HEK293T (cell line): Measurements from ENCODE around the gene RBBP8NL.
A peak's percentile ranks its signal among the peaks of the same experiment; 100 is the strongest.

Experiments
- CTCF ChIA-PET: fragments of 350-600 bp; formaldehyde crosslinking; extraction: SDS; loops from one replicate; lab custom pipeline; 2021; ENCODE audit warnings: antibody characterized with exemption, inconsistent platforms; lab: Yijun Ruan, JAX
- POLR2A ChIA-PET: fragments of 350-600 bp; formaldehyde crosslinking; extraction: SDS; loops from one replicate; lab custom pipeline; 2020; ENCODE audit warnings: antibody characterized with exemption, inconsistent platforms; lab: Yijun Ruan, JAX
- DNase-seq: peaks from one replicate; pipeline ENCODE4 v3.0.0; 2012; ENCODE audit warnings: mixed read lengths; ENCODE audit errors: extremely low spot score
- ARNT ChIP-seq: fragments of 450-650 bp; IDR thresholded peaks from 2 replicates; pipeline ENCODE4 v1.6.1; 2017; ENCODE audit warnings: mild to moderate bottlenecking
- BHLHE40 ChIP-seq: fragments of 450-650 bp; IDR thresholded peaks from 2 replicates; pipeline ENCODE4 v1.6.1; 2016; ENCODE audit warnings: mild to moderate bottlenecking, moderate library complexity, borderline replicate concordance
- CTBP1 ChIP-seq: fragments of 450-650 bp; IDR thresholded peaks from 2 replicates; pipeline ENCODE4 v1.6.1; 2016; ENCODE audit warnings: borderline replicate concordance
- ELF4 ChIP-seq: fragments of 450-650 bp; IDR thresholded peaks from 2 replicates; pipeline ENCODE4 v1.6.1; 2017; ENCODE audit warnings: antibody characterized with exemption
- FOXA1 ChIP-seq: fragments of 450-650 bp; IDR thresholded peaks from 2 replicates; pipeline ENCODE4 v1.6.1; 2016; ENCODE audit warnings: mild to moderate bottlenecking
- FOXK2 ChIP-seq: fragments of 450-650 bp; IDR thresholded peaks from 2 replicates; pipeline ENCODE4 v1.6.1; 2016; ENCODE audit warnings: mild to moderate bottlenecking
- FOXM1 ChIP-seq: fragments of 450-650 bp; IDR thresholded peaks from 2 replicates; pipeline ENCODE4 v1.6.1; 2017; ENCODE audit warnings: mild to moderate bottlenecking, borderline replicate concordance
- HDGF ChIP-seq: fragments of 450-650 bp; IDR thresholded peaks from 2 replicates; pipeline ENCODE4 v1.6.1; 2017; ENCODE audit warnings: antibody characterized with exemption, borderline replicate concordance
- L3MBTL2 ChIP-seq: fragments of 450-650 bp; conservative IDR thresholded peaks from 2 replicates; pipeline ENCODE4 v1.6.1; 2016; ENCODE audit warnings: mild to moderate bottlenecking
- LEF1 ChIP-seq: fragments of 450-650 bp; IDR thresholded peaks from 2 replicates; pipeline ENCODE4 v1.6.1; 2017; ENCODE audit warnings: mild to moderate bottlenecking, borderline replicate concordance
- NFRKB ChIP-seq: fragments of 450-650 bp; IDR thresholded peaks from 2 replicates; pipeline ENCODE4 v1.6.1; 2016; ENCODE audit warnings: mild to moderate bottlenecking, moderate library complexity
- PKNOX1 ChIP-seq: fragments of 450-650 bp; IDR thresholded peaks from 2 replicates; pipeline ENCODE4 v1.6.1; 2016
- SP1 ChIP-seq: fragments of 450-650 bp; IDR thresholded peaks from 2 replicates; pipeline ENCODE4 v1.6.1; 2017
- SUZ12 ChIP-seq: fragments of 450-650 bp; IDR thresholded peaks from 2 replicates; pipeline ENCODE4 v1.6.1; 2016; ENCODE audit warnings: mild to moderate bottlenecking
- TARDBP ChIP-seq: fragments of 450-650 bp; IDR thresholded peaks from 2 replicates; pipeline ENCODE4 v1.6.1; 2016
- ZNF384 ChIP-seq: fragments of 450-650 bp; IDR thresholded peaks from 2 replicates; pipeline ENCODE4 v1.6.1; 2016

The RBBP8NL gene

GRCh38 chr20:62427172-62428001 lies at the start of gene RBBP8NL:
Gene RBBP8NL, minus strand, starts transcription at chr20:62427539. Its CDS starts 7,892 bp downstream, at chr20:62419647.
- no peak for TF ChIP-seq ARNT
- TF ChIP-seq TARDBP = no peak
- TF ChIP-seq FOXM1 = no peak
- no peak for TF ChIP-seq SUZ12
- no peak for TF ChIP-seq ELF4
- TF ChIP-seq HDGF = no peak
- TF ChIP-seq BHLHE40 = no peak
- no peak for TF ChIP-seq FOXA1
- TF ChIP-seq ZNF384 = no peak
- no peak for TF ChIP-seq CTBP1
- TF ChIP-seq NFRKB = no peak
- no peak for TF ChIP-seq L3MBTL2
- no peak for TF ChIP-seq PKNOX1
- no peak for TF ChIP-seq SP1
- no peak for TF ChIP-seq FOXK2
- TF ChIP-seq LEF1 = no peak

GRCh38 chr20:62476056-62476838 lies 48.9 kb upstream of the RBBP8NL start:
- CTCF ChIA-PET = no interaction called here
- POLR2A ChIA-PET = no interaction called here
- 0 out of 2 replicates have a peak, but pooled peaks have one; percentile 41 for TF ChIP-seq L3MBTL2
- no peak for TF ChIP-seq SUZ12
- DNase-seq = peak; percentile 34

More at GRCh38 chr20:62427172-62428001, at the start of gene RBBP8NL:
- ChIA-PET CTCF (no interaction called here), POLR2A (interaction anchor here (0.8 kb wide), 1 partner anchor 361 kb away, joined by 3 read pairs; no protein-coding TSS in a partner anchor)
- DNase-seq = no peak

- CTCF ChIA-PET = no interaction called here
- POLR2A ChIA-PET = no interaction called here
- DNase-seq = peak; percentile 31
- TF ChIP-seq BHLHE40 (no peak), ARNT (no peak), FOXK2 (no peak), SUZ12 (no peak), LEF1 (no peak), ZNF384 (no peak), FOXM1 (no peak), FOXA1 (no peak), CTBP1 (no peak), PKNOX1 (no peak), TARDBP (no peak), ELF4 (no peak), NFRKB (no peak), SP1 (no peak), L3MBTL2 (no peak), HDGF (no peak)
These were observed 48.4 kb upstream of the RBBP8NL start, which contains the start of gene GATA5 for GRCh38 chr20:62475772-62476055. Gene GATA5, minus strand, starts transcription at chr20:62475995. Its CDS starts 474 bp downstream, at chr20:62475521.

GRCh38 chr20:62475027-62475771 lies 47.9 kb upstream of the RBBP8NL start:
- POLR2A ChIA-PET = no interaction called here
- no peak for DNase-seq
- TF ChIP-seq SUZ12 (no peak), TARDBP (no peak), BHLHE40 (no peak), FOXK2 (no peak), ARNT (no peak), HDGF (no peak), ELF4 (no peak), ZNF384 (no peak), L3MBTL2 (no peak), CTBP1 (no peak), SP1 (no peak), LEF1 (no peak), NFRKB (no peak), FOXM1 (no peak), FOXA1 (no peak), PKNOX1 (no peak)
- CTCF ChIA-PET = no interaction called here

GRCh38 chr20:62474604-62475026 lies 47.3 kb upstream of the RBBP8NL start:
- no peak for DNase-seq
- TF ChIP-seq BHLHE40 (no peak), ELF4 (no peak), ZNF384 (no peak), CTBP1 (no peak), FOXM1 (no peak), NFRKB (no peak), PKNOX1 (no peak)
- ChIA-PET POLR2A (no interaction called here), CTCF (no interaction called here)
